Lung (tissue), 16 donors: Measurements from ENCODE around the gene OR13D1. TPM values are rescaled to one million over a fixed set of nuclear protein-coding genes. Genes with fewer than 3 reads are reported as not detected.

Experiments
- ATAC-seq: fragments of 200-7000 bp; cut with Tn5 transposase; one replicate; pipeline ENCODE4 v1.9.1; 2020; ENCODE audit warnings: moderate number of reproducible peaks; ENCODE audit not compliant: insufficient read depth, low FRiP score
- DNase-seq, 3 donors: peaks; one replicate each; pipeline ENCODE4 v3.0.0-alpha.2; 2013 to 2017
- H3K27ac ChIP-seq, 2 donors: one replicate each; pipeline ENCODE4 v1.5.1; 2013; ENCODE audit warnings: mild to moderate bottlenecking in 2 of 2, moderate library complexity in 2 of 2, control low read depth in 1 of 2, inconsistent platforms in 1 of 2, low read depth in 1 of 2, low read length in 1 of 2
- H3K27me3 ChIP-seq, 3 donors: one replicate each; pipeline ENCODE4 v1.5.1; 2013; ENCODE audit warnings: low read length in 2 of 3; ENCODE audit not compliant: control insufficient read depth in 3 of 3, insufficient read depth in 3 of 3
- H3K36me3 ChIP-seq, 4 donors: one replicate each; pipeline ENCODE4 v1.5.1; 2013; ENCODE audit warnings: low read length in 4 of 4, mild to moderate bottlenecking in 1 of 4, moderate library complexity in 1 of 4; ENCODE audit not compliant: control insufficient read depth in 4 of 4, insufficient read depth in 4 of 4
- H3K4me1 ChIP-seq, 5 donors: one replicate each; pipeline ENCODE4 v1.5.1; 2013; ENCODE audit warnings: low read length in 5 of 5, mild to moderate bottlenecking in 2 of 5, moderate library complexity in 1 of 5; ENCODE audit not compliant: control insufficient read depth in 5 of 5, insufficient read depth in 5 of 5
- H3K4me3 ChIP-seq: one replicate; pipeline ENCODE4 v1.5.1; 2013; ENCODE audit warnings: mild to moderate bottlenecking, control low read depth, moderate library complexity
- H3K9ac ChIP-seq, 2 donors: one replicate each; pipeline ENCODE4 v1.5.1; 2013; ENCODE audit warnings: low read length in 2 of 2, control low read depth in 1 of 2; ENCODE audit not compliant: insufficient read depth in 1 of 2
- H3K9me3 ChIP-seq, 4 donors: one replicate each; pipeline ENCODE4 v1.5.1; 2013; ENCODE audit warnings: low read length in 3 of 4, mild to moderate bottlenecking in 1 of 4, moderate library complexity in 1 of 4; ENCODE audit not compliant: control insufficient read depth in 4 of 4, insufficient read depth in 3 of 4
- WGBS, 2 donors: extraction: QIAGEN DNeasy Blood & Tissue Kit; methylation state at CpG; one replicate each; pipeline ENCODE4 v1.1.7; 2013; 5-methylcytosine and 5-hydroxymethylcytosine counted together
- long read RNA-seq, 5 donors: transcript quantifications; one replicate each; lab custom pipeline, GENCODE V29; 2026
- polyA plus RNA-seq, 2 donors: library from polyadenylated mRNA; stranded (reverse); fragments of 200-250 nt; gene quantifications; one replicate each; pipeline ENCODE4 v1.2.1, GENCODE V29; 2013
- total RNA-seq, 2 donors: library from RNA; depleted of rRNA in 1 of 2; stranded (reverse); fragments of >200 nt in 1 of 2; gene quantifications; one replicate each; pipeline ENCODE4 v1.2.1, GENCODE V29; 2014 to 2021
- TF ChIP-seq, protein P1 (sequence below): IDR thresholded peaks from 2 replicates; pipeline ENCODE4 v1.5.1; 2012; ENCODE audit warnings: mild to moderate bottlenecking; ENCODE audit errors: control extremely low read depth, extremely low read depth
- donor health status: control.
- donor health status: control.
- donor health status: Bipolar disorder and iron deficiency.
- donor health status: healthy.
- donor health status: DM: yes; HTN: yes; CAD: no.

OR13D1 gene, protein sequence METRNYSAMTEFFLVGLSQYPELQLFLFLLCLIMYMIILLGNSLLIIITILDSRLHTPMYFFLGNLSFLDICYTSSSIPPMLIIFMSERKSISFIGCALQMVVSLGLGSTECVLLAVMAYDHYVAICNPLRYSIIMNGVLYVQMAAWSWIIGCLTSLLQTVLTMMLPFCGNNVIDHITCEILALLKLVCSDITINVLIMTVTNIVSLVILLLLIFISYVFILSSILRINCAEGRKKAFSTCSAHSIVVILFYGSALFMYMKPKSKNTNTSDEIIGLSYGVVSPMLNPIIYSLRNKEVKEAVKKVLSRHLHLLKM
- total RNA-seq (not detected), polyA plus RNA-seq (not detected)
- long read RNA-seq, donor 1 = 0 reads
- long read RNA-seq, donor 2 = 0 reads
- long read RNA-seq, donor 3 = 0 reads
- long read RNA-seq, donor 4 = 0 reads
- long read RNA-seq, donor 5 = 0 reads

DNA sequence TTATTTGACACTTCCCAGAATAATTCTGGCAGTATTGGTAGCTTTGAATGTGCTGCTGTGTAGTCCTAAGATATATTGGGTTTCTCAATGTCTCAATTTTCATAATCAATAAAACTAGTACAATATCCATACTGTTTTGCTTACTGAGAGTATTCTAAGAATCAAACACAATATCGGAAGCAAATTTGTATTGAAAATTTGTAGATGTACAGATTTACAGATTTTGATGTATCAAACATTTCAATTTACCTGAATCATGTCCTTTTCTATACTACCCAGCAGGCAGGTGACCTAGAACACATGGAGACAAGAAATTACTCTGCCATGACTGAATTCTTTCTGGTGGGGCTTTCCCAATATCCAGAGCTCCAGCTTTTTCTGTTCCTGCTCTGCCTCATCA, at the start of gene OR13D1:
OR13D1 (plus strand) TSS at position 301 of the 400 bp plus-strand sequence; CDS start at position 301, 0 bp downstream.
- no peaks in the 10 kb centered on the region for H3K27me3 ChIP-seq
- H3K9me3 ChIP-seq = no peaks in the 10 kb centered on the region
- H3K4me1 ChIP-seq = no peaks in the 10 kb centered on the region
- TF ChIP-seq, protein P1, sequence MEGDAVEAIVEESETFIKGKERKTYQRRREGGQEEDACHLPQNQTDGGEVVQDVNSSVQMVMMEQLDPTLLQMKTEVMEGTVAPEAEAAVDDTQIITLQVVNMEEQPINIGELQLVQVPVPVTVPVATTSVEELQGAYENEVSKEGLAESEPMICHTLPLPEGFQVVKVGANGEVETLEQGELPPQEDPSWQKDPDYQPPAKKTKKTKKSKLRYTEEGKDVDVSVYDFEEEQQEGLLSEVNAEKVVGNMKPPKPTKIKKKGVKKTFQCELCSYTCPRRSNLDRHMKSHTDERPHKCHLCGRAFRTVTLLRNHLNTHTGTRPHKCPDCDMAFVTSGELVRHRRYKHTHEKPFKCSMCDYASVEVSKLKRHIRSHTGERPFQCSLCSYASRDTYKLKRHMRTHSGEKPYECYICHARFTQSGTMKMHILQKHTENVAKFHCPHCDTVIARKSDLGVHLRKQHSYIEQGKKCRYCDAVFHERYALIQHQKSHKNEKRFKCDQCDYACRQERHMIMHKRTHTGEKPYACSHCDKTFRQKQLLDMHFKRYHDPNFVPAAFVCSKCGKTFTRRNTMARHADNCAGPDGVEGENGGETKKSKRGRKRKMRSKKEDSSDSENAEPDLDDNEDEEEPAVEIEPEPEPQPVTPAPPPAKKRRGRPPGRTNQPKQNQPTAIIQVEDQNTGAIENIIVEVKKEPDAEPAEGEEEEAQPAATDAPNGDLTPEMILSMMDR = no peak
- no peaks in the 10 kb centered on the region for H3K36me3 ChIP-seq
- H3K4me3 ChIP-seq = no peak within 1 kb of the TSS
- no peak within 1 kb of the TSS for H3K9ac ChIP-seq
- WGBS, 2 donors = 89 to 98% methylated on average over 1 of the region's 1 CpG
- no peak within 1 kb of the TSS for H3K27ac ChIP-seq
- DNase-seq (no peak), ATAC-seq (no peak)

DNA sequence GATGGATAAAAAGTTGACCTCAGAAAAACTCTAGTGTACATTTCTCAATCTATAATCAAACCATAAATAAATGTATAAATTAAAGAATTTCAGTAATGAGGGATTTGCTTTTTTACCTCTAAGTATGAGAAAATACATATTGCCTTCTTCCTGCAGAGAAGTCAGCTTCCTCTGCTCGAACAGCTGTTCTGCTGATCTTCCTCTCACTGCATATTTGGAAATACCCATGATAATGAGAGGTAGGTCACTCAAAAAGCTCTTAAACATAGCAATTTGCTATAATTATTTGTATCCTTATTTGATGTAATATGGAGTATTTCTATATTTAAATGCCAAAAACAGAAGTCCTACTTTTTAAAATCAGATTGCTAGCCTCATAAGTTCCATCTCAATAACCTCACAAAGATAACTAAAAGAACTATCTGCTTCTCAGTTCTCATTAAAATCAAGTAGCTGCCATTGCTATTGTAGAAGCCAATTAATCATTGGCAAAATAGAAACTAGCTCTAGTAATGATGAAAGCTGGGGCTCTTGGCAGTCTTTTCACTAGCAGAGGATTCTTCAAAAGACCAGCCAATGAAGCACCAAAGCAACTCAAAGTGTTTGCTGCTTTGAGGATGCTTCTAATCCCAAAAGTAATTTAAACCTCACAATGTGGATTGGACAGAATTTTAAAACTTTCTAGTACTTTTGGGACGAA, 35.7 kb upstream of the OR13D1 start:
- TF ChIP-seq, protein P1 = no peak
- ATAC-seq (no peak), DNase-seq (no peak)
- H3K36me3 ChIP-seq = no peaks in the 10 kb centered on the region
- peaks cover 0 to 4% (median 1%) of the 10 kb centered on the region in 4 donors for H3K9me3 ChIP-seq
- H3K27me3 ChIP-seq = no peaks in the 10 kb centered on the region
- H3K4me1 ChIP-seq = no peaks in the 10 kb centered on the region
- H3K4me3 ChIP-seq = no peak overlapping the region
- H3K9ac ChIP-seq = no peak overlapping the region
- WGBS, 2 donors = 53 to 57% methylated on average over 2 of the region's 2 CpGs
- no peak overlapping the region for H3K27ac ChIP-seq

DNA sequence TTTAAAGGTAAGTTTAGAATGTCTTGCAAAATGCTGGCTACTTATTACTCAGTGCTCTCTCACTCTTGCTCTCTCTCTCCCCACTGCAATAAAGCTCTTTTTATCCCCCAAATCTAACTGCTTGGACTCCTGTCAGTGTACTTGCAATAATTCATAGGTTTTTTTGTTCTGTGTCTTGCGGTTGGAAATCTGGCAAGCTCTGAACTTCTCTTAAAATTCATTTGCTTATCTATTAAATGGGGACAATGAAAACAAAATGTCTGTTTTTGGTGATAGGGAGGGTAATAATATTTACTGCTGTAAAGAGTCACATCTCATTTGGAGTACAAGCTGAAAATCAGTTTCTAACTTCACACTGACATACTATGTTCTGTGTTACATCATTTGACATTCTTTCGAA, 18.7 kb upstream of the OR13D1 start:
- DNase-seq = no peak
- TF ChIP-seq, protein P1 = no peak
- Histone ChIP-seq H3K27me3 (no peaks in the 10 kb centered on the region), H3K4me3 (no peak overlapping the region), H3K4me1 (no peaks in the 10 kb centered on the region), H3K9me3 (no peaks in the 10 kb centered on the region), H3K27ac (no peak overlapping the region), H3K36me3 (no peaks in the 10 kb centered on the region), H3K9ac (no peak overlapping the region)
- no peak for ATAC-seq
- 72 to 84% methylated on average over 2 of the region's 2 CpGs for WGBS, 2 donors
